ENCODE data around the gene NKAIN2.

NKAIN2 gene

DNA sequence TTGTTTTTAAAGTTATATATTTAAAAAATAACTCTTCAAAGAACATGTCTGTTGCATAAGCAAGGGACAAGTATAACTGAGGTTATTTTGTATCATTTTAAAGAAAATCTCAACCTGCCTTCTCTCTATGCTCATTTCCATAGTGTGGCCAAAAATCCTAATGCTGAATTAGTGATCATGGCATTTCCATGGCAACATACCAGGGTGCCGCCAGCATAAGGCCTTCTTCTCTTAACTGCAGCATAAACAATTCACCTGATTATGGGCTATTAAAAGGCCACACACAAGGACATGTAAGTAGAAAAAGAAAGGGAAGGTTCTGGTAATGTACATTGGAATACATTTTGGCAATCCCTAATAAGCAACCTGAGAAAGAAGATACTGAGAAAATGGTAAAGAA is 1063.5 kb downstream of the NKAIN2 start:
- H3K4me3 ChIP-seq (ENCODE audit: low read depth, low read length), result no peak overlapping the region

DNA sequence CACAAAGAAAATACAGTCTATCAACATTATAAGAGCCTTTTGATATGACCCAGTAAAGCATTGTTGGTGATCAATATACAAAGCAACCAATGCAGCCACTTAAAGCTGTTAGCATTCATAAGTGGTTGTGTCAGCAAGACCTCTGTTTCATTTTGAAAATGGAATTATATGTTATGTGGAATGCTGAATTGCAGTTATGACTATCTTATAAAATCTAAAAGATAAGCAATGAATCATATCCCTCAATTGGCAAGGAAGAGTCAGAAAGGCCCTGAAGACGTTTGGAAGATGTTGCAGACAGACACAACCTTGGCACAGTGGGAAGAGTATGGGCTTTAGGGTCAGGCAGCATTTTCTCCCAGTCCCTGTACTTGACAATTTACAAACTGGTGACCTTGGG is 1064.8 kb downstream of the NKAIN2 start:
- no peak overlapping the region for H3K4me3 ChIP-seq (ENCODE audit: low read depth, low read length)

DNA sequence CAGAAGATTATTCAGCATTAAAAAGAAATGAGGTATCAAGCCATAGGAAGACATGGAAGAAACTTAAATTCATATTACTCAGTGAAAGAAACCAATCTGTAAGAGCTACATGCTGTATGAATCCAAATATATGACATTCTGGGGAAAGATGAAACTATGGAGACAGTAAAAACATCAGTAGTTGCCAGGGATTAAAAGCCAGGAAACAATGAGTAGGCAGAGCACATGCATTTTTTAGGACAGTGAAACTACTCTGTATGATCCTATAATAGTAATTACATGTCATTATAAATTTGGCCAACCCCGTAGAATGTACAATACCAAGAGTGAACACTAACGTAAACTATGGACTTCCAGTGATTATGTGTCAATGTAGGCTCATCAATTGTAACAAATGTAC is 1065.8 kb downstream of the NKAIN2 start:
- no peak overlapping the region for H3K4me3 ChIP-seq (ENCODE audit: low read depth, low read length)

DNA sequence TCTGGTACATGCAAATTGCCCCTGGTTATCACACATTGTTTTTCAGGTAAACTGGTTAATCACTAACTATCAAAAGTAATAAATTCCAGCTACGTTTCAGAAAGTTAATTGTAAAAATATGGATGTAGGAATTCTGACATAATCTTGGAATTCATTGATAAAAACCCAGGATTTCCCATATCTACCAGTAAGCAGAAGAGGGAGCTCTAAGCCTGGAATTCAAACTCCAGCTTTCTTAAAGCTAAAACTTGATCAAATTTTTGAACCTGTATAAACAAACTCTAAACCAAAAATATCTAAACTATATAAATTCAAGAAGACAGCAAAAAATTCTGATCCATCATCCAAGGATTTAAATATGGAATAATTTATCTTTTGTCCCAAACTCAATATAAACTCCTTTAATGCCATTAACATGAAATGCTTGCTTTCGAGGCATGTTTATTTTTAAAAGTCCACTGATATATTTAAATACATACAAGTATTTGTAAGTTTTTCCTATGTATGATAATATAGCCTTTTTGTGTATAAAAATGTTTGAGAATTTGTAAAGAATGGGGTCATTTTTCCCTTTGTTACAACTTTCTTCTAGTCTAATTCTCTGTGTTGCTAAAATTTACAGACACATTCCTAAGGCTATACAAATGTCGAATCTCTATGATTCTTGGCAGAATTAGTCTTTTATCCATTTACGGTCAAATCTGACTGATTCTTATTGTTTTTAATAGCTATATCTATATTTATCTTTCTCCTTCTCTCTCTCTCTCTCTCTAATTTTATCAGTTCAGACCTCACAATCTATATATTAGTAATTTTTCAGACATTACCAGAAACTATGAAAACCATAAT is 1067.2 kb downstream of the NKAIN2 start:
- H3K4me3 ChIP-seq (ENCODE audit: low read depth, low read length), result no peak overlapping the region

DNA sequence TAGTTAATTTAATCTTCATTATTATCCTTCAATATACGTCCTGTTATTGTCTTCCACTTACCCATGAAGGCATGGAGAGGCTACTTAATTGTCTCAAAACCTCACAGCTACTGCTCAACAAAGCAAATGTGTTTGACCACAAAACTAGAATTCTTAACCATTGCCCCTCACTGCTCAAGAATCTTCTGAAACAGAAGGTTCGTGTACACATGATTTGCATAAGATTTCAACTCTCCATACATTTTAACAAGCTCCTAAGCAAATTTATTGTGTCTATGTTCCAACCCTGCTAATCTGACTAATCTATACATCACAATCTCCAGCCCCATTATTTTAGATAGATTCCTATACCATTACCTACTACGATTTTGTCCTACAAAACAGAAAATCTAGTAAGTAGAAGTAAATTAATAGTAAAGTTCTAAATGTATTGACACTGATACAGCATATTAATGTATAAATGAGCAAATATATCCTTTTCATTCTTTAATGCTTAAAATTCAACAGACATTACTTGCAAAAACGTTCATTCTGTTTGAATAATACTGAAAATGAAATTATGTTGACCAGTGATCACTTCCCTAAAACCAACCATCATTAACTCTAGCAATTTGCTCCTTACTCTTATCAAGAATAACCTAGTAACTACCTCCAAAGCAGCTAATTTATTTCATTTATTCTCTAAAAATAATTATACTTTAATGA is 1068.8 kb downstream of the NKAIN2 start:
- no peak overlapping the region for H3K4me3 ChIP-seq (ENCODE audit: low read depth, low read length)

DNA sequence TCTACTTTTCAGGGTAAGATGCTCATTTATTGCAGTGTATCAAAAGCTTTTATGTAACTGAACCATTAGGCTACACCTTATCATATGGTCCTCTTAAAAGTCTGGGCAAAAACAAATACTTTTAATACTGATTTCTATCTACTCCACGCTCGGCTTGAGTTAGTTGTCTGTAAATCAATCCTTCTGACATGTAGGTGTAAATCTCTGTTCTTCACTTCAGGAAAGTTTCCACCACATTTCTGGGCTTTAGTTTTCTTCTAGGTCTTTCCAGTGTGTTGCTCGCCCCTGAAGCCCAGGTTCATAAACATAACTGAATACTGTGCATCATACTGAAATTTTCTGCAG is 1069.4 kb downstream of the NKAIN2 start:
- no peak overlapping the region for H3K4me3 ChIP-seq (ENCODE audit: low read depth, low read length)
